AG10803 (cell line): ENCODE results near the gene CS.
A peak's percentile ranks its signal among the peaks of the same experiment; 100 is the strongest.

Experiments
- DNase-seq: peaks from one replicate; pipeline ENCODE4 v3.0.0; 2010; ENCODE audit warnings: low read depth
- H3K4me3 ChIP-seq: 2 replicates; pipeline ENCODE4 v1.5.1; 2011; ENCODE audit warnings: mild to moderate bottlenecking, low read length, control low read depth
- CTCF ChIP-seq: conservative IDR thresholded peaks from 2 replicates; pipeline ENCODE4 v1.5.1; 2011; ENCODE audit warnings: mild to moderate bottlenecking, low read length, control low read depth, inconsistent platforms

The CS gene

GRCh38 chr12:56222531-56222895 lies 77.6 kb downstream of the CS start:
- H3K4me3 ChIP-seq: peak overlapping the region; percentile 97
- no peak for TF ChIP-seq CTCF
- no peak for DNase-seq

- peak; percentile 25 for TF ChIP-seq CTCF
- H3K4me3 ChIP-seq: peak within 1 kb of the TSS; percentile 97
- DNase-seq: peak; percentile 98
Observed at GRCh38 chr12:56221757-56222530, 78.2 kb downstream of the CS start, which contains the start of gene RNF41. RNF41 (minus strand) TSS chr12:56221922; CDS start chr12:56214047, 7,875 bp downstream.
